Endothelial cell of umbilical vein (primary cell): Measurements from ENCODE around the gene NR1D2.

Source experiments
- CTCF ChIP-seq, 2 donors: IDR thresholded peaks; 1 replicate in 1 of 2; 2 replicates in 1 of 2; pipeline ENCODE4 v1.5.1; 2011; ENCODE audit warnings: low read length in 2 of 2, mild to moderate bottlenecking in 2 of 2, moderate library complexity in 2 of 2, control low read depth in 1 of 2, inconsistent platforms in 1 of 2, low read depth in 1 of 2; ENCODE audit not compliant: insufficient read depth in 1 of 2; ENCODE audit errors: extremely low read depth in 1 of 2
- EZH2 ChIP-seq: IDR thresholded peaks from 2 replicates; pipeline ENCODE4 v1.6.1; 2012; ENCODE audit warnings: borderline replicate concordance, low read depth, mild to moderate bottlenecking, moderate library complexity, low read length, inconsistent platforms; ENCODE audit not compliant: severe bottlenecking
- FOS ChIP-seq: IDR thresholded peaks from 2 replicates; pipeline ENCODE4 v1.6.1; 2011; ENCODE audit warnings: mild to moderate bottlenecking, low read length, moderate library complexity, borderline replicate concordance; ENCODE audit not compliant: insufficient read depth
- JUN ChIP-seq: IDR thresholded peaks from 2 replicates; pipeline ENCODE4 v1.6.1; 2011; ENCODE audit warnings: borderline replicate concordance, low read depth; ENCODE audit not compliant: insufficient read length, insufficient read depth
- MAX ChIP-seq: IDR thresholded peaks from 2 replicates; pipeline ENCODE4 v1.6.1; 2011; ENCODE audit not compliant: insufficient read depth, insufficient read length
- MYC ChIP-seq: IDR thresholded peaks from one replicate; pipeline ENCODE4 v1.6.1; 2011; ENCODE audit warnings: mild to moderate bottlenecking, low read depth, low read length
- POLR2A ChIP-seq: IDR thresholded peaks from 2 replicates; pipeline ENCODE4 v1.6.1; 2012; ENCODE audit warnings: low read depth, mild to moderate bottlenecking, control low read depth, low read length

GRCh38 chr3:23926246-23926645, 18.8 kb upstream of the NR1D2 start:
- no peak for TF ChIP-seq POLR2A
- TF ChIP-seq CTCF (IDR thresholded peaks at IDR 0.05; ENCODE audit: extremely low read depth in 1 of 2, insufficient read depth in 1 of 2, low read depth in 1 of 2, low read length in 2 of 2) = no peak
- no peak for TF ChIP-seq JUN
- no peak for TF ChIP-seq MAX
- no peak for TF ChIP-seq EZH2
- no peak for TF ChIP-seq MYC
- no peak for TF ChIP-seq FOS
